ENCODE data around the gene ENPP7.

The ENPP7 gene

GRCh38 chr17:79778504-79779083 is 47.9 kb downstream of the ENPP7 start:
- H3K4me3 ChIP-seq (replicated peaks in 1 of 2; ENCODE audit: low read depth in 2 of 2, low read length in 2 of 2) = peak overlapping the region; percentile 35 to 64
- DNase-seq (ENCODE audit: low read depth in 2 of 2) = no peak
- no peak for TF ChIP-seq CTCF (IDR thresholded peaks at IDR 0.05; ENCODE audit: low read depth, low read length)

GRCh38 chr17:79779084-79779529 is 48.4 kb downstream of the ENPP7 start:
- TF ChIP-seq CTCF (IDR thresholded peaks at IDR 0.05; ENCODE audit: low read depth, low read length) = no peak
- peak overlapping the region; percentile 35 to 64 for H3K4me3 ChIP-seq (replicated peaks in 1 of 2; ENCODE audit: low read depth in 2 of 2, low read length in 2 of 2)
- no peak for DNase-seq (ENCODE audit: low read depth in 2 of 2)

- no peak overlapping the region for H3K4me3 ChIP-seq (replicated peaks in 1 of 2; ENCODE audit: low read depth in 2 of 2, low read length in 2 of 2)
- no peak for TF ChIP-seq CTCF (IDR thresholded peaks at IDR 0.05; ENCODE audit: low read depth, low read length)
- DNase-seq (ENCODE audit: low read depth in 2 of 2) = no peak
Measured at GRCh38 chr17:79779661-79780365, 49.1 kb downstream of the ENPP7 start.

- no peak overlapping the region for H3K4me3 ChIP-seq (replicated peaks in 1 of 2; ENCODE audit: low read depth in 2 of 2, low read length in 2 of 2)
- TF ChIP-seq CTCF (IDR thresholded peaks at IDR 0.05; ENCODE audit: low read depth, low read length) = no peak
- DNase-seq (ENCODE audit: low read depth in 2 of 2) = no peak
Measured at GRCh38 chr17:79781012-79781650, 50.4 kb downstream of the ENPP7 start.

- no peak overlapping the region for H3K4me3 ChIP-seq (replicated peaks in 1 of 2; ENCODE audit: low read depth in 2 of 2, low read length in 2 of 2)
- DNase-seq (ENCODE audit: low read depth in 2 of 2) = no peak
- TF ChIP-seq CTCF (IDR thresholded peaks at IDR 0.05; ENCODE audit: low read depth, low read length) = no peak
Measured at GRCh38 chr17:79781736-79782575, 51.2 kb downstream of the ENPP7 start.

GRCh38 chr17:79783891-79784290 is 53.1 kb downstream of the ENPP7 start:
- H3K4me3 ChIP-seq (replicated peaks in 1 of 2; ENCODE audit: low read depth in 2 of 2, low read length in 2 of 2) = no peak overlapping the region
- DNase-seq (ENCODE audit: low read depth in 2 of 2) = no peak
- no peak for TF ChIP-seq CTCF (IDR thresholded peaks at IDR 0.05; ENCODE audit: low read depth, low read length)
